Mesenchymal stem cell (in vitro differentiated cells and primary cell): ENCODE data around the gene NEK11.

Experiments used
- DNase-seq: peaks from one replicate; pipeline ENCODE4 v3.0.0-alpha.2; 2013
- H2AFZ ChIP-seq: one replicate; pipeline ENCODE4 v1.6.1; 2013; ENCODE audit warnings: low read depth, mild to moderate bottlenecking, control low read depth, inconsistent platforms, low read length, moderate library complexity
- H2AK5ac ChIP-seq: 2 replicates; pipeline ENCODE4 v1.6.1; 2013; ENCODE audit warnings: low read length, moderate library complexity, mild to moderate bottlenecking, inconsistent platforms; ENCODE audit not compliant: severe bottlenecking
- H2BK120ac ChIP-seq: one replicate; pipeline ENCODE4 v1.6.1; 2013; ENCODE audit warnings: low read depth, mild to moderate bottlenecking, inconsistent platforms, low read length, moderate library complexity
- H2BK12ac ChIP-seq, 2 experiments: one replicate each; pipeline ENCODE4 v1.6.1; 2013; ENCODE audit warnings: inconsistent platforms in 2 of 2, low read length in 2 of 2, mild to moderate bottlenecking in 2 of 2, moderate library complexity in 2 of 2, control low read depth in 1 of 2
- H2BK15ac ChIP-seq: one replicate; pipeline ENCODE4 v1.6.1; 2013; ENCODE audit warnings: mild to moderate bottlenecking, low read depth, inconsistent platforms; ENCODE audit not compliant: poor library complexity, severe bottlenecking
- H2BK5ac ChIP-seq: 2 replicates; pipeline ENCODE4 v1.6.1; 2013; ENCODE audit warnings: low read depth, mild to moderate bottlenecking, low read length, control low read depth, inconsistent platforms; ENCODE audit not compliant: poor library complexity, severe bottlenecking
- H3K14ac ChIP-seq, 2 experiments: one replicate each; pipeline ENCODE4 v1.6.1; 2013; ENCODE audit warnings: inconsistent platforms in 2 of 2, low read length in 2 of 2, control low read depth in 1 of 2, mild to moderate bottlenecking in 1 of 2, moderate library complexity in 1 of 2
- H3K18ac ChIP-seq, 2 experiments: one replicate each; pipeline ENCODE4 v1.6.1; 2013; ENCODE audit warnings: inconsistent platforms in 2 of 2, low read length in 2 of 2, control low read depth in 1 of 2, low read depth in 1 of 2, mild to moderate bottlenecking in 1 of 2
- H3K23ac ChIP-seq, 2 experiments: one replicate each; pipeline ENCODE4 v1.6.1; 2013; ENCODE audit warnings: inconsistent platforms in 2 of 2, low read length in 2 of 2, mild to moderate bottlenecking in 2 of 2, moderate library complexity in 2 of 2, control low read depth in 1 of 2
- H3K27ac ChIP-seq: 2 replicates; pipeline ENCODE4 v1.5.1; 2013; ENCODE audit warnings: mild to moderate bottlenecking, moderate library complexity, low read length, control low read depth, inconsistent platforms; ENCODE audit not compliant: poor library complexity, severe bottlenecking
- H3K27me3 ChIP-seq, 2 experiments: 2 replicates each; pipeline versions ENCODE4 v1.6.1 to v1.7.0; 2013; ENCODE audit warnings: low read length in 2 of 2, mild to moderate bottlenecking in 2 of 2, moderate library complexity in 2 of 2, control low read depth in 1 of 2, inconsistent platforms in 1 of 2; ENCODE audit not compliant: control insufficient read depth in 1 of 2, insufficient read depth in 1 of 2
- H3K36me3 ChIP-seq, 2 experiments: 2 replicates each; pipeline versions ENCODE4 v1.6.1 to v1.7.0; 2013; ENCODE audit warnings: low read length in 2 of 2, control low read depth in 1 of 2, inconsistent platforms in 1 of 2, low read depth in 1 of 2, mild to moderate bottlenecking in 1 of 2; ENCODE audit not compliant: insufficient read depth in 2 of 2, control insufficient read depth in 1 of 2
- H3K4ac ChIP-seq, 2 experiments: one replicate each; pipeline ENCODE4 v1.6.1; 2013; ENCODE audit warnings: inconsistent platforms in 2 of 2, low read length in 2 of 2, mild to moderate bottlenecking in 2 of 2, moderate library complexity in 2 of 2, control low read depth in 1 of 2, low read depth in 1 of 2
- H3K4me1 ChIP-seq: 2 replicates; pipeline ENCODE4 v1.6.1; 2013; ENCODE audit warnings: low read depth, low read length, control low read depth; ENCODE audit not compliant: control insufficient read depth, insufficient read depth
- H3K4me2 ChIP-seq: 2 replicates; pipeline ENCODE4 v1.6.1; 2013; ENCODE audit warnings: low read length, mild to moderate bottlenecking, inconsistent platforms; ENCODE audit not compliant: poor library complexity, severe bottlenecking
- H3K4me3 ChIP-seq, 2 experiments: 2 replicates each; pipeline versions ENCODE4 v1.5.1 to v1.7.0; 2013; ENCODE audit warnings: low read length in 2 of 2, mild to moderate bottlenecking in 2 of 2, control low read depth in 1 of 2, low read depth in 1 of 2; ENCODE audit not compliant: insufficient read depth in 1 of 2
- H3K79me1 ChIP-seq: replicated peaks from 2 replicates; pipeline ENCODE4 v1.6.1; 2013; ENCODE audit warnings: mild to moderate bottlenecking, control low read depth, low read length, inconsistent platforms; ENCODE audit not compliant: poor library complexity, severe bottlenecking
- H3K9ac ChIP-seq: 2 replicates; pipeline ENCODE4 v1.7.0; 2013; ENCODE audit warnings: mild to moderate bottlenecking, low read length, moderate library complexity
- H3K9me3 ChIP-seq: 2 replicates; pipeline ENCODE4 v1.7.0; 2013; ENCODE audit warnings: mild to moderate bottlenecking, low read length; ENCODE audit not compliant: control insufficient read depth
- H4K8ac ChIP-seq: one replicate; pipeline ENCODE4 v1.6.1; 2013; ENCODE audit warnings: inconsistent platforms, mild to moderate bottlenecking, low read length, moderate library complexity
- H4K91ac ChIP-seq: one replicate; pipeline ENCODE4 v1.6.1; 2013; ENCODE audit warnings: mild to moderate bottlenecking, low read length, inconsistent platforms
- WGBS: methylation state at CpG from one replicate; pipeline ENCODE4 v1.1.7; 2013; ENCODE audit warnings: mixed read lengths; 5-methylcytosine and 5-hydroxymethylcytosine counted together

The NEK11 gene

GRCh38 chr3:131077904-131078303 lies 51.2 kb downstream of the NEK11 start:
- Histone ChIP-seq H3K4me3 (no peak overlapping the region), H3K9ac (no peak overlapping the region), H3K27me3 (no peaks in the 10 kb centered on the region), H3K4ac (no peak overlapping the region), H3K14ac (no peak overlapping the region), H3K9me3 (no peaks in the 10 kb centered on the region), H3K4me2 (no peak overlapping the region), H2AFZ (no peak overlapping the region), H2BK12ac (no peak overlapping the region), H3K4me1 (peaks cover 2% of the 10 kb centered on the region), H3K79me1 (no peaks in the 10 kb centered on the region), H4K91ac (no peak overlapping the region), H2AK5ac (no peak overlapping the region), H2BK15ac (no peak overlapping the region), H4K8ac (no peak overlapping the region), H3K18ac (no peak overlapping the region), H3K23ac (no peak overlapping the region), H3K36me3 (no peaks in the 10 kb centered on the region), H2BK120ac (no peak overlapping the region), H2BK5ac (no peak overlapping the region), H3K27ac (no peak overlapping the region)
- 55% methylated on average over 1 of the region's 1 CpG for WGBS
- no peak for DNase-seq

- no peak overlapping the region for H2BK120ac ChIP-seq
These were observed 52.4 kb downstream of the NEK11 start for GRCh38 chr3:131079086-131079485.

GRCh38 chr3:131081224-131081623 lies 54.5 kb downstream of the NEK11 start:
- Histone ChIP-seq H3K27ac (no peak overlapping the region), H2AK5ac (no peak overlapping the region), H4K91ac (no peak overlapping the region), H3K36me3 (no peaks in the 10 kb centered on the region), H4K8ac (no peak overlapping the region), H3K14ac (no peak overlapping the region), H3K23ac (no peak overlapping the region), H2AFZ (no peak overlapping the region), H2BK15ac (no peak overlapping the region), H2BK120ac (no peak overlapping the region), H3K27me3 (no peaks in the 10 kb centered on the region), H3K4me1 (peaks cover 2% of the 10 kb centered on the region), H2BK5ac (no peak overlapping the region), H3K9me3 (no peaks in the 10 kb centered on the region), H3K4ac (no peak overlapping the region), H3K9ac (no peak overlapping the region), H3K79me1 (no peaks in the 10 kb centered on the region), H3K4me2 (no peak overlapping the region), H3K4me3 (no peak overlapping the region), H3K18ac (no peak overlapping the region), H2BK12ac (no peak overlapping the region)
- whole genome bisulfite sequencing, result 100% methylated on average over 1 of the region's 1 CpG
- no peak for DNase-seq

More at GRCh38 chr3:131079086-131079485, 52.4 kb downstream of the NEK11 start:
- Histone ChIP-seq H2BK5ac (no peak overlapping the region), H2AFZ (no peak overlapping the region), H4K8ac (no peak overlapping the region), H3K14ac (no peak overlapping the region), H3K9ac (no peak overlapping the region), H3K79me1 (no peaks in the 10 kb centered on the region), H3K4me1 (peaks cover 4% of the 10 kb centered on the region), H3K36me3 (no peaks in the 10 kb centered on the region), H3K4me3 (no peak overlapping the region), H4K91ac (no peak overlapping the region), H3K27ac (no peak overlapping the region), H2AK5ac (no peak overlapping the region), H3K4ac (no peak overlapping the region), H3K9me3 (no peaks in the 10 kb centered on the region), H3K27me3 (no peaks in the 10 kb centered on the region), H3K18ac (no peak overlapping the region), H2BK15ac (no peak overlapping the region), H3K23ac (no peak overlapping the region), H2BK12ac (no peak overlapping the region), H3K4me2 (no peak overlapping the region)
- WGBS, result no CpG with 5 or more reads among the region's 1 CpG
- no peak for DNase-seq

- Histone ChIP-seq H2AK5ac (no peak overlapping the region), H2BK15ac (no peak overlapping the region), H2AFZ (no peak overlapping the region), H3K9me3 (no peaks in the 10 kb centered on the region), H2BK5ac (no peak overlapping the region), H3K79me1 (no peaks in the 10 kb centered on the region), H4K8ac (no peak overlapping the region), H3K4me2 (no peak overlapping the region), H3K4me3 (no peak overlapping the region), H3K4ac (no peak overlapping the region), H3K23ac (no peak overlapping the region), H2BK12ac (no peak overlapping the region), H3K18ac (no peak overlapping the region), H3K4me1 (peaks cover 2% of the 10 kb centered on the region), H3K9ac (no peak overlapping the region), H3K14ac (no peak overlapping the region), H2BK120ac (no peak overlapping the region), H3K36me3 (no peaks in the 10 kb centered on the region), H3K27ac (no peak overlapping the region), H4K91ac (no peak overlapping the region), H3K27me3 (no peaks in the 10 kb centered on the region)
- no peak for DNase-seq
- WGBS, result no CpG with 5 or more reads among the region's 4 CpGs
These were observed 55.6 kb downstream of the NEK11 start for GRCh38 chr3:131082246-131082645.
